ENCODE data around the gene NDOR1.

Gene NDOR1

DNA sequence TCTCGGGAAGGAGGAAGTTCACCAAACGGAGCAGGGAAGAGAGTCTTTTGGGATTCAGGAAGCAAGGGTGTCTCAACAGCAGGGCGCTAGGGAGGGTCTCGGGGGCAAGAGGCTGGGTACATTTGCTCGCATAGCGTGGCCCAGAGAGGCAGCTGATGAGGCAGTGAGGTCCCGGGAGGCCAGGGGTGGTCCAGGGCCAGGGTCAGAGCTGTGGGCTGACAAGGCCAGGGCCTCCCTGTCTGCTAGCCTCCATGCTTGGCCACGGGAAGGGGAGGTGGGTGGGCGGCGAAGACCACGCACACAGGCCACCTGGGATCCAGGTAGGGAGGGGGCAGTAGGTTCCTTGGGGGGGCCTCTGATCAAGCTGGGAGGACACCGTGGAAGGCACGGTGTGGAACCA, 6.0 kb downstream of the NDOR1 start:
- H3K23ac ChIP-seq (ENCODE audit: low read depth, low read length, poor library complexity), result peak overlapping the region; percentile 73
- no peak overlapping the region for H3K4me3 ChIP-seq (ENCODE audit: low read length in 2 of 2)
- no peak overlapping the region for H2BK120ac ChIP-seq (ENCODE audit: low read depth, low read length)
- peaks cover 26 to 78% of the 10 kb centered on the region in 2 donors for H3K36me3 ChIP-seq (replicated peaks in 1 of 2; ENCODE audit: control insufficient read depth in 2 of 2, insufficient read depth in 2 of 2, low read length in 2 of 2)
- H4K8ac ChIP-seq (ENCODE audit: low read depth, low read length), result no peak overlapping the region
- WGBS, 2 donors (ENCODE audit: extremely low coverage in 2 of 2, insufficient read length in 2 of 2, insufficient replicate concordance in 1 of 2), result no CpG with 5 or more reads among the region's 13 CpGs
- no peak overlapping the region for H3K14ac ChIP-seq (ENCODE audit: low read length)
- no peak overlapping the region for H2BK15ac ChIP-seq (ENCODE audit: low read length)
- no peak overlapping the region for H4K91ac ChIP-seq (ENCODE audit: low read depth, low read length, poor library complexity)
- peaks cover 11% of the 10 kb centered on the region for H3K79me1 ChIP-seq (ENCODE audit: low read depth, low read length)
- no peak overlapping the region for H3K27ac ChIP-seq (replicated peaks; ENCODE audit: low read length)
- H3K27me3 ChIP-seq (ENCODE audit: control insufficient read depth in 3 of 3, insufficient read depth in 3 of 3, low read depth in 1 of 3, low read length in 3 of 3), result no peaks in the 10 kb centered on the region
- no peak overlapping the region for H2BK5ac ChIP-seq (ENCODE audit: low read length)
- H3K18ac ChIP-seq (ENCODE audit: low read length), result no peak overlapping the region
- H2AK5ac ChIP-seq (ENCODE audit: low read depth, low read length), result no peak overlapping the region
- no peak overlapping the region for H2AFZ ChIP-seq (ENCODE audit: low read length)
- no peak overlapping the region for H3K4me2 ChIP-seq (ENCODE audit: insufficient read depth, low read length, poor library complexity, severe bottlenecking)
- peak overlapping the region; percentile 21 for H3K9ac ChIP-seq (ENCODE audit: low read depth, low read length, poor library complexity)
- H3K9me3 ChIP-seq (replicated peaks in 1 of 2; ENCODE audit: control insufficient read depth in 2 of 2, insufficient read depth in 1 of 2, low read depth in 1 of 2, low read length in 2 of 2), result peaks cover 0 to 1% of the 10 kb centered on the region in 2 donors
- H3K4me1 ChIP-seq (ENCODE audit: control insufficient read depth in 2 of 2, insufficient read depth in 1 of 2, low read depth in 1 of 2, low read length in 2 of 2), result peaks cover 1 to 4% of the 10 kb centered on the region in 2 donors
- no peak for DNase-seq (ENCODE audit: low spot score)
- H2BK12ac ChIP-seq (ENCODE audit: low read length), result no peak overlapping the region
- no peak overlapping the region for H3K4ac ChIP-seq (ENCODE audit: low read length)

DNA sequence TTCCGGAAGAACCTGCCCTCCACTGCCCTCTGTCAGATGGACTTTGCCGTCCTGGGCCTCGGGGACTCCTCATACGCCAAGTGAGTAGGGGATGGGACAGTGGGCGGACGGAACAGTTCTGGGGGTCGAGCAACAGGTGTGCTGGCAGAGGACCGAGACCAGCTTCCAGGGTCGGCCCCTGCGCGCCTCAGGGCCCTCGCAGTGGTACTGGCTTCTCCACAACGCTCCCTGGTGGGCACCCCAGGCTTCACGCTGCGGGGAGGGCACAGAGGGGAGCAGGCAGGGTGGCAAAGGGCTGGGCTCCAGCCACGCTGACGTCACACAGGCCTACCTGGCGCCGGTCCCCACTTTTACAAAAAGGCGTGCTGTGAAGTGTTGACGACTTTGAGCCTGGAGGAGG, 7.0 kb downstream of the NDOR1 start:
- H2BK120ac ChIP-seq (ENCODE audit: low read depth, low read length), result no peak overlapping the region
- no peak overlapping the region for H3K14ac ChIP-seq (ENCODE audit: low read length)
- H2BK12ac ChIP-seq (ENCODE audit: low read length), result no peak overlapping the region
- peak overlapping the region; percentile 78 for H3K9ac ChIP-seq (ENCODE audit: low read depth, low read length, poor library complexity)
- peaks cover 22 to 69% of the 10 kb centered on the region in 2 donors for H3K36me3 ChIP-seq (replicated peaks in 1 of 2; ENCODE audit: control insufficient read depth in 2 of 2, insufficient read depth in 2 of 2, low read length in 2 of 2)
- H3K23ac ChIP-seq (ENCODE audit: low read depth, low read length, poor library complexity), result no peak overlapping the region
- H3K18ac ChIP-seq (ENCODE audit: low read length), result no peak overlapping the region
- H3K9me3 ChIP-seq (replicated peaks in 1 of 2; ENCODE audit: control insufficient read depth in 2 of 2, insufficient read depth in 1 of 2, low read depth in 1 of 2, low read length in 2 of 2), result peaks cover 0 to 1% of the 10 kb centered on the region in 2 donors
- H3K4me3 ChIP-seq (ENCODE audit: low read length in 2 of 2), result no peak overlapping the region
- H2AFZ ChIP-seq (ENCODE audit: low read length), result no peak overlapping the region
- no peak overlapping the region for H4K91ac ChIP-seq (ENCODE audit: low read depth, low read length, poor library complexity)
- H3K79me1 ChIP-seq (ENCODE audit: low read depth, low read length), result peaks cover 11% of the 10 kb centered on the region
- no peak overlapping the region for H2BK15ac ChIP-seq (ENCODE audit: low read length)
- no peak overlapping the region for H2BK5ac ChIP-seq (ENCODE audit: low read length)
- no peak overlapping the region for H3K4ac ChIP-seq (ENCODE audit: low read length)
- no peak overlapping the region for H3K27ac ChIP-seq (replicated peaks; ENCODE audit: low read length)
- no peaks in the 10 kb centered on the region for H3K4me1 ChIP-seq (ENCODE audit: control insufficient read depth in 2 of 2, insufficient read depth in 1 of 2, low read depth in 1 of 2, low read length in 2 of 2)
- H3K4me2 ChIP-seq (ENCODE audit: insufficient read depth, low read length, poor library complexity, severe bottlenecking), result no peak overlapping the region
- no peak overlapping the region for H4K8ac ChIP-seq (ENCODE audit: low read depth, low read length)
- H2AK5ac ChIP-seq (ENCODE audit: low read depth, low read length), result no peak overlapping the region
- no peak for DNase-seq (ENCODE audit: low spot score)
- WGBS, 2 donors (ENCODE audit: extremely low coverage in 2 of 2, insufficient read length in 2 of 2, insufficient replicate concordance in 1 of 2), result no CpG with 5 or more reads among the region's 21 CpGs
- no peaks in the 10 kb centered on the region for H3K27me3 ChIP-seq (ENCODE audit: control insufficient read depth in 3 of 3, insufficient read depth in 3 of 3, low read depth in 1 of 3, low read length in 3 of 3)

DNA sequence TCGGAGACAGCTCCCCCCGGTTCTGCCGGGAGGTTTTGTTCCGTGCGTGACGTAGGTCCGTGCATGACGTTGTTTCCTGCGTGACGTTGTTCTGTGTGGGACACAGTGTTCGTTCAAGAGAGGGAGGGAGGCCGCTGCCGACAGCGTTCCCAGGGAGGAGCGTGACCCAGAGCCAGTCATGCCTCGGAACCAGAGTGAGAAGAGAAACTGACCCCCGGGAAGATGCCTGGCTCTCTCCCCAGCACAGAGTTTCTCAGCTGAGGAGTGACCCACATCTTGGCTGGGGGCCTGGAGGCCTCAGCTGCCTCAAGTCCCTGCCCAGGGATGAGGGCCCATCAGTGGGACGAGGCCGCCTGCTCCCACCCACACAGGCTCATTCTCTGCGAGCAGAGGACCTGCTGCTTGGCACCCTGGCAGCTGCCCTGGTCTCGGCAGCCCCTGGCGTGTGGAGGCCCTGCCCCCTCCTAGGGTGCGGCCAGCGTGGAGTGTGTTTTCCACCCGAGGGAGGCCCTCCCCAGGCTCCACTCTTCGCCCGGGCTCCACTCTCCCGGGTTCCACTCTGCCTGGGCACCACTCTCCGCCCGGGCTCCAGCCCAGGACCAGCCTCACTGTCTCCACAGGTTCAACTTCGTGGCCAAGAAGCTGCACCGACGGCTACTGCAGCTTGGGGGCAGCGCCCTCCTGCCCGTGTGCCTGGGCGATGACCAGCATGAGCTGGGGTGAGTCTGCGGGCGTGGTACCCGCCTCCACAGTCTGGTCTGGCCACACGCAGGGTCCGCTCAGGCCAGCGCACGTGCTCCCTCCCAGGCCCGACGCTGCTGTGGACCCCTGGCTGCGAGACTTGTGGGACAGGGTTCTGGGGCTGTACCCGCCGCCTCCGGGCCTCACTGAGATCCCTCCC, 7.9 kb downstream of the NDOR1 start:
- peak overlapping the region in 1 of 2 donors; percentile 2 for H3K4me3 ChIP-seq (ENCODE audit: low read length in 2 of 2)

DNA sequence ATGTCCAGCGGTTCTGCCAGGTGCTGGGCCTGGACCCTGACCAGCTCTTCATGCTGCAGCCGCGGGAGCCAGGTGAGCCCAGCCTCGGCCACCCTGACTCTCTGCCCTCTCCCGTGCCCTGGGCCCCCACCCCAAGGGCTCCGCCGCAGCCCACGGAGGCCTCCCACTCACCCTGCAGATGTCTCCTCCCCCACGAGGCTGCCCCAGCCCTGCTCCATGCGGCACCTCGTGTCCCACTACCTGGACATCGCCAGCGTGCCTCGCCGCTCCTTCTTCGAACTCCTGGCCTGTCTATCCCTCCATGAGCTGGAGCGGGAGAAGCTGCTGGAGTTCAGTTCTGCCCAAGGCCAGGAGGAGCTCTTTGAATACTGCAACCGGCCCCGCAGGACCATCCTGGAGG, 9.1 kb downstream of the NDOR1 start:
- H2BK5ac ChIP-seq (ENCODE audit: low read length), result peak overlapping the region; percentile 53
- H3K18ac ChIP-seq (ENCODE audit: low read length), result no peak overlapping the region
- peaks cover 11% of the 10 kb centered on the region for H3K79me1 ChIP-seq (ENCODE audit: low read depth, low read length)
- H3K14ac ChIP-seq (ENCODE audit: low read length), result no peak overlapping the region
- H3K4me2 ChIP-seq (ENCODE audit: insufficient read depth, low read length, poor library complexity, severe bottlenecking), result no peak overlapping the region
- WGBS, 2 donors (ENCODE audit: extremely low coverage in 2 of 2, insufficient read length in 2 of 2, insufficient replicate concordance in 1 of 2), result no CpG with 5 or more reads among the region's 19 CpGs
- no peak overlapping the region for H2BK120ac ChIP-seq (ENCODE audit: low read depth, low read length)
- H3K23ac ChIP-seq (ENCODE audit: low read depth, low read length, poor library complexity), result no peak overlapping the region
- no peak overlapping the region for H3K4me3 ChIP-seq (ENCODE audit: low read length in 2 of 2)
- no peak overlapping the region for H2BK15ac ChIP-seq (ENCODE audit: low read length)
- no peak overlapping the region for H2AK5ac ChIP-seq (ENCODE audit: low read depth, low read length)
- H2AFZ ChIP-seq (ENCODE audit: low read length), result no peak overlapping the region
- H4K8ac ChIP-seq (ENCODE audit: low read depth, low read length), result no peak overlapping the region
- H3K9me3 ChIP-seq (replicated peaks in 1 of 2; ENCODE audit: control insufficient read depth in 2 of 2, insufficient read depth in 1 of 2, low read depth in 1 of 2, low read length in 2 of 2), result no peaks in the 10 kb centered on the region
- H3K36me3 ChIP-seq (replicated peaks in 1 of 2; ENCODE audit: control insufficient read depth in 2 of 2, insufficient read depth in 2 of 2, low read length in 2 of 2), result peaks cover 17 to 54% of the 10 kb centered on the region in 2 donors
- H3K27ac ChIP-seq (replicated peaks; ENCODE audit: low read length), result no peak overlapping the region
- H4K91ac ChIP-seq (ENCODE audit: low read depth, low read length, poor library complexity), result no peak overlapping the region
- peak overlapping the region; percentile 22 for H2BK12ac ChIP-seq (ENCODE audit: low read length)
- H3K27me3 ChIP-seq (ENCODE audit: control insufficient read depth in 3 of 3, insufficient read depth in 3 of 3, low read depth in 1 of 3, low read length in 3 of 3), result no peaks in the 10 kb centered on the region
- no peak overlapping the region for H3K9ac ChIP-seq (ENCODE audit: low read depth, low read length, poor library complexity)
- H3K4me1 ChIP-seq (ENCODE audit: control insufficient read depth in 2 of 2, insufficient read depth in 1 of 2, low read depth in 1 of 2, low read length in 2 of 2), result peaks cover 2 to 8% of the 10 kb centered on the region in 2 donors
- DNase-seq (ENCODE audit: low spot score), result no peak
- H3K4ac ChIP-seq (ENCODE audit: low read length), result no peak overlapping the region

More for the DNA sequence above, 7.9 kb downstream of the NDOR1 start:
- no peak overlapping the region for H2BK12ac ChIP-seq (ENCODE audit: low read length)
- no peak overlapping the region for H3K14ac ChIP-seq (ENCODE audit: low read length)
- no peak overlapping the region for H2BK15ac ChIP-seq (ENCODE audit: low read length)
- no peak overlapping the region for H4K91ac ChIP-seq (ENCODE audit: low read depth, low read length, poor library complexity)
- H2AFZ ChIP-seq (ENCODE audit: low read length), result no peak overlapping the region
- no peak overlapping the region for H3K4me2 ChIP-seq (ENCODE audit: insufficient read depth, low read length, poor library complexity, severe bottlenecking)
- H3K27ac ChIP-seq (replicated peaks; ENCODE audit: low read length), result no peak overlapping the region
- peaks cover 0 to 1% of the 10 kb centered on the region in 2 donors for H3K9me3 ChIP-seq (replicated peaks in 1 of 2; ENCODE audit: control insufficient read depth in 2 of 2, insufficient read depth in 1 of 2, low read depth in 1 of 2, low read length in 2 of 2)
- no peak overlapping the region for H3K18ac ChIP-seq (ENCODE audit: low read length)
- no CpG with 5 or more reads among the region's 49 CpGs for WGBS, 2 donors (ENCODE audit: extremely low coverage in 2 of 2, insufficient read length in 2 of 2, insufficient replicate concordance in 1 of 2)
- H3K79me1 ChIP-seq (ENCODE audit: low read depth, low read length), result peaks cover 11% of the 10 kb centered on the region
- H2BK120ac ChIP-seq (ENCODE audit: low read depth, low read length), result no peak overlapping the region
- H2AK5ac ChIP-seq (ENCODE audit: low read depth, low read length), result no peak overlapping the region
- H3K9ac ChIP-seq (ENCODE audit: low read depth, low read length, poor library complexity), result no peak overlapping the region
- H3K36me3 ChIP-seq (replicated peaks in 1 of 2; ENCODE audit: control insufficient read depth in 2 of 2, insufficient read depth in 2 of 2, low read length in 2 of 2), result peaks cover 22 to 66% of the 10 kb centered on the region in 2 donors
- H3K23ac ChIP-seq (ENCODE audit: low read depth, low read length, poor library complexity), result no peak overlapping the region
- no peaks in the 10 kb centered on the region for H3K27me3 ChIP-seq (ENCODE audit: control insufficient read depth in 3 of 3, insufficient read depth in 3 of 3, low read depth in 1 of 3, low read length in 3 of 3)
- H2BK5ac ChIP-seq (ENCODE audit: low read length), result peak overlapping the region; percentile 39
- H3K4ac ChIP-seq (ENCODE audit: low read length), result no peak overlapping the region
- peaks cover 0 to 2% of the 10 kb centered on the region in 2 donors for H3K4me1 ChIP-seq (ENCODE audit: control insufficient read depth in 2 of 2, insufficient read depth in 1 of 2, low read depth in 1 of 2, low read length in 2 of 2)
- H4K8ac ChIP-seq (ENCODE audit: low read depth, low read length), result no peak overlapping the region
- no peak for DNase-seq (ENCODE audit: low spot score)

Measured in neuronal stem cell (in vitro differentiated cells).